Kidney (tissue), 14 donors: Measurements from ENCODE around the gene WBP2. TPM values are rescaled to one million over a fixed set of nuclear protein-coding genes. Genes with fewer than 3 reads are reported as not detected.

Experiments used
- DNase-seq, 5 donors: peaks; one replicate each; pipeline ENCODE4 v3.0.0-alpha.2; 2013 to 2020
- FAIRE-seq: peaks from 2 replicates; lab custom pipeline; 2012; peaks lifted over from hg19 to GRCh38; lab: Jason Lieb, UNC
- H3K27ac ChIP-seq, 2 donors: one replicate each; pipeline ENCODE4 v1.7.0; 2013; ENCODE audit warnings: low read depth in 2 of 2, low read length in 2 of 2, inconsistent platforms in 1 of 2
- H3K27me3 ChIP-seq: one replicate; pipeline ENCODE4 v1.7.1; 2013; ENCODE audit warnings: low read length, inconsistent platforms; ENCODE audit not compliant: control insufficient read depth, insufficient read depth
- H3K36me3 ChIP-seq, 3 donors: one replicate each; pipeline versions ENCODE4 v1.7.0 to v1.7.1; 2013; ENCODE audit warnings: low read length in 3 of 3, control low read depth in 1 of 3, inconsistent platforms in 1 of 3; ENCODE audit not compliant: insufficient read depth in 3 of 3, control insufficient read depth in 2 of 3
- H3K4me1 ChIP-seq, 3 donors: one replicate each; pipeline versions ENCODE4 v1.7.0 to v1.7.1; 2013; ENCODE audit warnings: low read length in 3 of 3, inconsistent platforms in 1 of 3, low read depth in 1 of 3; ENCODE audit not compliant: control insufficient read depth in 2 of 3, insufficient read depth in 2 of 3
- H3K4me3 ChIP-seq, 3 donors: one replicate each; pipeline versions ENCODE4 v1.7.0 to v1.8.1; 2013; ENCODE audit warnings: low read length in 3 of 3, control low read depth in 1 of 3, inconsistent platforms in 1 of 3
- H3K9ac ChIP-seq, 3 donors: one replicate each; pipeline versions ENCODE4 v1.7.0 to v1.7.1; 2013; ENCODE audit warnings: low read length in 3 of 3, control low read depth in 1 of 3, inconsistent platforms in 1 of 3
- H3K9me3 ChIP-seq, 3 donors: one replicate each; pipeline versions ENCODE4 v1.7.0 to v1.7.1; 2013; ENCODE audit warnings: low read length in 3 of 3, control low read depth in 1 of 3, inconsistent platforms in 1 of 3; ENCODE audit not compliant: control insufficient read depth in 2 of 3, insufficient read depth in 1 of 3
- CTCF ChIP-seq: IDR thresholded peaks from 3 replicates; pipeline ENCODE4 v1.5.1; 2012; ENCODE audit warnings: mild to moderate bottlenecking, moderate library complexity, borderline replicate concordance; ENCODE audit not compliant: insufficient read depth; ENCODE audit errors: extremely low read depth
- intact Hi-C: fragments of 100-400 bp; cut with DNase I; formaldehyde crosslinking; loops from one replicate; pipeline ENCODE4 v1.11.1; 2022
- polyA plus RNA-seq: library from polyadenylated mRNA; stranded (reverse); fragments of 350-450 nt; fragmentation: Illumina TruSeq; extraction: RNeasy Lipid Tissue Mini Kit (QIAGEN cat#74804); gene quantifications from one replicate; pipeline ENCODE4 v1.2.3, GENCODE V29; 2014; ENCODE audit warnings: low read depth, low replicate concordance; ENCODE audit not compliant: insufficient read depth
- total RNA-seq: library from RNA; stranded (reverse); fragmentation: NEBNext Ultra II Directional; extraction: Animal tissue kit (Norgen Biotek cat#: 25700); gene quantifications from one replicate; pipeline ENCODE4 v1.2.1, GENCODE V29; 2021
- donor health status: control.
- donor health status: control.
- donor health status: control.
- donor health status: control.
- donor health status: control.
- donor health status: DM: yes; HTN: yes; CAD: no.
- donor health status: Normal renal cell carcinoma (clear cell type).

The WBP2 gene
- total and polyA plus RNA-seq, 2 donors from 2014 or later: 135 to 151 TPM

- intact Hi-C loops: no loop called here
- TF ChIP-seq CTCF: no peak
- Histone ChIP-seq H3K4me1 (no peaks in the 10 kb centered on the region), H3K9ac (no peak overlapping the region), H3K27ac (no peak overlapping the region), H3K27me3 (no peaks in the 10 kb centered on the region), H3K9me3 (no peaks in the 10 kb centered on the region), H3K4me3 (no peak overlapping the region), H3K36me3 (peaks cover 0 to 19% (median 12%) of the 10 kb centered on the region in 3 donors)
- FAIRE-seq: no peak
- DNase-seq: no peak
These were observed 46.6 kb downstream of the WBP2 start for GRCh38 chr17:75808549-75808904.

GRCh38 chr17:75807861-75808260 lies 47.3 kb downstream of the WBP2 start:
- intact Hi-C loops: no loop called here
- TF ChIP-seq CTCF: no peak
- Histone ChIP-seq H3K4me1 (no peaks in the 10 kb centered on the region), H3K9ac (no peak overlapping the region), H3K27ac (no peak overlapping the region), H3K9me3 (no peaks in the 10 kb centered on the region), H3K4me3 (no peak overlapping the region), H3K27me3 (no peaks in the 10 kb centered on the region), H3K36me3 (peaks cover 0 to 14% (median 9%) of the 10 kb centered on the region in 3 donors)
- DNase-seq (no peak), FAIRE-seq (no peak)

GRCh38 chr17:75806822-75807500 lies 48.2 kb downstream of the WBP2 start:
- H3K4me1 ChIP-seq: no peaks in the 10 kb centered on the region
- no peak for TF ChIP-seq CTCF
- H3K9me3 ChIP-seq: no peaks in the 10 kb centered on the region
- intact Hi-C loops: no loop called here
- H3K36me3 ChIP-seq: peaks cover 0 to 5% (median 5%) of the 10 kb centered on the region in 3 donors
- H3K4me3 ChIP-seq: no peak overlapping the region
- no peak overlapping the region for H3K9ac ChIP-seq
- DNase-seq (no peak), FAIRE-seq (no peak)
- H3K27ac ChIP-seq: no peak overlapping the region
- H3K27me3 ChIP-seq: no peaks in the 10 kb centered on the region
